Measurements from ENCODE around the gene SYTL5.

DNA sequence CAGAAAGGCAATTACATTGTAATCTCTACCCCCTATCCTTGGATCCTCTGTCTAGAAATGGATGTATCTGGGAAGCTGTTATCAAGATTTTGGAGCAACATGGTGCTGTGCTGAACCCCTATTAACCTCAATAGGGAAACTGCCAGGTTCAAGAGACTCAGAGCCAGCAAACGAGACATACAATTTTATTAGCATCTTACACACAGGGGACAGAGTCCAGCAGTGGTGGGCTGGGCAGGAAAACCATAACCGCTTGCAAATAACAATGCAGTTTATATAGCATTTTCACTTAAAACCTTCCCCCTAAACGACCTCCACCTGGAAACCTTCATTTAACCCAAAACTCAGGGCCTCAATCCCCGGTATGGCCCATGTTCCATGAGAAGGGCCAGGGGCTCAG is 79.5 kb downstream of the SYTL5 start:
- TF ChIP-seq ZNF274 (IDR thresholded peaks at IDR 0.05; ENCODE audit: low read depth, low read length) (no peak), SUZ12 (IDR thresholded peaks at IDR 0.05; ENCODE audit: extremely low read depth, insufficient read depth, insufficient read length) (no peak)
